Activated CD4-positive, alpha-beta T cell treated with anti-CD3 and anti-CD28 coated beads for 36 hours (primary cell): Measurements from ENCODE around the gene CRABP2. TPM values are rescaled to one million over a fixed set of nuclear protein-coding genes. Genes with fewer than 3 reads are reported as not detected.

Source experiments
- ATAC-seq: fragments of 200-7000 bp; cut with Tn5 transposase; one replicate; pipeline ENCODE4 v1.10.0; 2021; ENCODE audit warnings: mild to moderate bottlenecking, moderate library complexity
- CTCF ChIA-PET: fragments of 350-600 bp; sonication (Branson Sonifier 250); formaldehyde crosslinking; loops from one replicate; lab custom pipeline; 2021; ENCODE audit warnings: antibody characterized with exemption; lab: Charles Lee
- POLR2A ChIA-PET: fragments of 350-600 bp; sonication (Branson Sonifier 250); formaldehyde crosslinking; loops from one replicate; lab custom pipeline; 2021; ENCODE audit warnings: antibody characterized with exemption, inconsistent platforms; lab: Charles Lee
- DNase-seq: peaks from one replicate; pipeline ENCODE4 v3.0.0-alpha.2; 2020
- H3K27ac Mint-ChIP-seq: one replicate; pipeline ENCODE4 v1.8.0; 2021; ENCODE audit warnings: mixed read lengths
- H3K27me3 Mint-ChIP-seq: one replicate; pipeline ENCODE4 v1.8.0; 2021; ENCODE audit warnings: mixed read lengths
- H3K36me3 Mint-ChIP-seq: one replicate; pipeline ENCODE4 v1.8.0; 2021; ENCODE audit warnings: low read depth, mixed read lengths
- H3K4me1 Mint-ChIP-seq: one replicate; pipeline ENCODE4 v1.8.0; 2021; ENCODE audit warnings: mixed read lengths
- H3K4me3 Mint-ChIP-seq: one replicate; pipeline ENCODE4 v1.8.0; 2021; ENCODE audit warnings: mild to moderate bottlenecking, moderate library complexity, mixed read lengths
- H3K9me3 Mint-ChIP-seq: one replicate; pipeline ENCODE4 v1.8.0; 2021; ENCODE audit warnings: low read depth, mixed read lengths
- intact Hi-C, 2 experiments: fragments of 100-400 bp; cut with DNase I in 1 of 2; cut with micrococcal nuclease in 1 of 2; formaldehyde crosslinking; loops; one replicate each; pipeline versions ENCODE4 v1.14.2 to v1.15.1; 2022 to 2024; cut with DNase I, micrococcal nuclease
- total RNA-seq, 2 experiments: library from RNA; stranded (reverse); gene quantifications; one replicate each; pipeline ENCODE4 v1.2.3, GENCODE V29; 2021

Gene CRABP2
- total RNA-seq, 2 experiments from 2014 or later, result 0.88 to 0.98 TPM

DNA sequence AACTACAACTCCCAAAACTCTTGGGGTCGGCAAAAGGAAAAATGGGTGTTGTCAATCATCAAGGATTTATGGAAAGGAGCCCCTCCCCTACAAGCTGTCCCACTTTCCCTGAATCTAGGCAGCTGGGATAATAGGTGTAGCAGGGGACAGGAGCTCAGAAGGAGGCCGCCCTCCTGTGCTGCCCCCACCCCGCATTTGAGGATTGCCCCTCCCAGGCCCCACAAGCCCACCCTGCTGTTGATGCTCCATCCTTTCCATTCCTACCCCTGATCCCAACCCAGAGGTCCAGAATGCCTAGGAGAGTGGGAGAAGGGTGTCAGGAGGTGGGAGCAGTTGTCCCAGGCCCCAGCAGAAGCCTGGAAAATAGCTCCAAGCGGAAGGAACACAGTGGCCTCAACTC, 37.4 kb upstream of the CRABP2 start:
- CTCF ChIA-PET, result interaction anchor here (2.8 to 4.7 kb wide), 3 partner anchors 9 to 24 kb away, joined by 19 to 73 read pairs (median 21); partner anchors contain the start of genes HDGF, ISG20L2, METTL25B and PRCC
- Mint-ChIP-seq H3K27me3 (no peaks in the 10 kb centered on the region), H3K9me3 (no peaks in the 10 kb centered on the region), H3K4me1 (peaks cover 66% of the 10 kb centered on the region), H3K4me3 (peak overlapping the region; percentile 10), H3K27ac (peak overlapping the region; percentile 94), H3K36me3 (peaks cover 72% of the 10 kb centered on the region)
- POLR2A ChIA-PET, result interaction anchor here (0.9 to 1.1 kb wide), 2 partner anchors 9 to 25 kb away, joined by 3 to 4 read pairs; partner anchors contain the start of genes HDGF and PRCC
- DNase-seq (no peak), ATAC-seq (no peak)
- intact Hi-C loops, result loop anchor here in 1 of 2 experiments (5.0 to 10.0 kb wide), 2 partner anchors 394 to 888 kb away; partner anchors contain the start of genes ETV3, GON4L and SYT11

GRCh38 chr1:156742017-156742416, 36.6 kb upstream of the CRABP2 start:
- peak; percentile 46 for DNase-seq
- peak overlapping the region; percentile 94 for H3K27ac Mint-ChIP-seq
- H3K36me3 Mint-ChIP-seq, result peaks cover 73% of the 10 kb centered on the region
- ChIA-PET CTCF (interaction anchor here (1.7 to 4.7 kb wide), 5 partner anchors 10 to 27 kb away, joined by 5 to 73 read pairs (median 19); partner anchors contain the start of genes HDGF, ISG20L2, METTL25B and PRCC), POLR2A (interaction anchor here (0.8 to 1.9 kb wide), 6 partner anchors 10 to 26 kb away, joined by 3 to 42 read pairs (median 10); partner anchors contain the start of genes HDGF, ISG20L2, METTL25B and PRCC)
- no peaks in the 10 kb centered on the region for H3K27me3 Mint-ChIP-seq
- intact Hi-C loops, result loop anchor here in 1 of 2 experiments (5.0 to 10.0 kb wide), 2 partner anchors 395 to 887 kb away; partner anchors contain the start of genes ETV3, GON4L and SYT11
- peak overlapping the region; percentile 98 for H3K4me3 Mint-ChIP-seq
- ATAC-seq, result peak; percentile 4
- no peaks in the 10 kb centered on the region for H3K9me3 Mint-ChIP-seq
- peaks cover 59% of the 10 kb centered on the region for H3K4me1 Mint-ChIP-seq

- Mint-ChIP-seq H3K27me3 (no peaks in the 10 kb centered on the region), H3K4me3 (peak overlapping the region; percentile 98), H3K4me1 (peaks cover 54% of the 10 kb centered on the region), H3K36me3 (peaks cover 73% of the 10 kb centered on the region), H3K27ac (peak overlapping the region; percentile 94), H3K9me3 (no peaks in the 10 kb centered on the region)
- CTCF ChIA-PET, result interaction anchor here (0.7 to 4.7 kb wide), 10 partner anchors 10 to 149 kb away, joined by 3 to 73 read pairs (median 5); partner anchors contain the start of genes HDGF, ISG20L2, METTL25B and PRCC
- ATAC-seq (peak; percentile 11), DNase-seq (peak; percentile 56)
- POLR2A ChIA-PET, result interaction anchor here (0.8 to 2.5 kb wide), 9 partner anchors 10 to 148 kb away, joined by 3 to 55 read pairs (median 6); partner anchors contain the start of genes HDGF, ISG20L2, METTL25B and PRCC
- intact Hi-C loops, result loop anchor here (1.0 to 10.0 kb wide), 9 partner anchors 10 to 887 kb away; partner anchors contain the start of genes HDGF (in 2 of the 2), ISG20L2 (in 2 of the 2), METTL25B (in 2 of the 2) and PRCC (in 2 of the 2)
Observed at GRCh38 chr1:156741481-156741983, 36.1 kb upstream of the CRABP2 start.

GRCh38 chr1:156740741-156741480, 35.5 kb upstream of the CRABP2 start, which contains the start of gene MRPL24:
MRPL24 (minus strand) TSS chr1:156741088; CDS start chr1:156738704, 2,384 bp downstream.
- Mint-ChIP-seq H3K9me3 (no peaks in the 10 kb centered on the region), H3K4me1 (peaks cover 48% of the 10 kb centered on the region), H3K27ac (peak within 1 kb of the TSS; percentile 94), H3K36me3 (peaks cover 71% of the 10 kb centered on the region), H3K27me3 (no peaks in the 10 kb centered on the region), H3K4me3 (peak within 1 kb of the TSS; percentile 98)
- DNase-seq, result peak; percentile 98
- POLR2A ChIA-PET, result interaction anchor here (0.8 to 2.5 kb wide), 8 partner anchors 10 to 147 kb away, joined by 3 to 55 read pairs (median 10); partner anchors contain the start of genes HDGF, ISG20L2, METTL25B and PRCC
- peak; percentile 86 for ATAC-seq
- CTCF ChIA-PET, result interaction anchor here (0.7 to 4.7 kb wide), 10 partner anchors 11 to 150 kb away, joined by 3 to 73 read pairs (median 5); partner anchors contain the start of genes HDGF, ISG20L2, METTL25B and PRCC
- intact Hi-C loops, result loop anchor here (1.0 to 10.0 kb wide), 9 partner anchors 10 to 886 kb away; partner anchors contain the start of genes HDGF (in 2 of the 2), ISG20L2 (in 2 of the 2), METTL25B (in 2 of the 2) and PRCC (in 2 of the 2)

GRCh38 chr1:156740237-156740740, 34.9 kb upstream of the CRABP2 start:
- Mint-ChIP-seq H3K4me1 (peaks cover 43% of the 10 kb centered on the region), H3K27me3 (no peaks in the 10 kb centered on the region), H3K36me3 (peaks cover 65% of the 10 kb centered on the region), H3K4me3 (peak overlapping the region; percentile 98), H3K9me3 (no peaks in the 10 kb centered on the region), H3K27ac (peak overlapping the region; percentile 94)
- CTCF ChIA-PET, result interaction anchor here (0.9 to 4.7 kb wide), 7 partner anchors 12 to 32 kb away, joined by 4 to 73 read pairs (median 5); partner anchors contain the start of genes HDGF, ISG20L2, METTL25B and PRCC
- POLR2A ChIA-PET, result interaction anchor here (1.0 to 2.5 kb wide), 6 partner anchors 10 to 27 kb away, joined by 5 to 55 read pairs (median 19); partner anchors contain the start of genes HDGF, ISG20L2, METTL25B and PRCC
- ATAC-seq (no peak), DNase-seq (no peak)
- intact Hi-C loops, result loop anchor here in 1 of 2 experiments (2.0 to 10.0 kb wide), 3 partner anchors 239 to 885 kb away; partner anchors contain the start of genes ETV3, GON4L, MEF2D and SYT11

DNA sequence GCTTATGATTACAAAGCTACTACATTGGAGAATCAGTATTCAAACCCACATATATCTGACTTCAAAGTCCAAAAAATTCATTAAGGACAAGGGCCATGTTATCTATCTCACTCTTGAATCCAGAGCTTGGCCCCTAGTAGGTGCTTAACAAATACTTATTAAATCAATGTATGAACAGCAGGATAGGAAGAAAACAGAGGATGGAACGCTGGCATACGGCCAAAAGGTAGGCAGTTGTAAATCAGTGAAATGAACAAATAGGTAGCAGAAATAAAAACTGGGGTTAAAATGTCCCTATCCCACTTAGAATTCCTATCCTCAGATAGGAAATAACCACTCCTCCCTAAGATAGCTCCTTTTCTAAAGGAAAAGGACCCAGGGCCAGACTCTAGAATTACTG, 33.5 kb upstream of the CRABP2 start:
- Mint-ChIP-seq H3K9me3 (no peaks in the 10 kb centered on the region), H3K27ac (peak overlapping the region; percentile 72), H3K27me3 (no peaks in the 10 kb centered on the region), H3K36me3 (peaks cover 55% of the 10 kb centered on the region), H3K4me3 (peak overlapping the region; percentile 6), H3K4me1 (peaks cover 37% of the 10 kb centered on the region)
- ChIA-PET POLR2A (interaction anchor here (2.5 kb wide), 1 partner anchor 11 kb away, joined by 55 read pairs; the partner anchor contains the start of genes ISG20L2 and METTL25B), CTCF (interaction anchor here (0.7 to 4.7 kb wide), 4 partner anchors 11 to 1778 kb away, joined by 3 to 73 read pairs (median 4); partner anchors contain the start of genes ISG20L2 and METTL25B)
- intact Hi-C loops, result no loop called here
- DNase-seq (no peak), ATAC-seq (no peak)

DNA sequence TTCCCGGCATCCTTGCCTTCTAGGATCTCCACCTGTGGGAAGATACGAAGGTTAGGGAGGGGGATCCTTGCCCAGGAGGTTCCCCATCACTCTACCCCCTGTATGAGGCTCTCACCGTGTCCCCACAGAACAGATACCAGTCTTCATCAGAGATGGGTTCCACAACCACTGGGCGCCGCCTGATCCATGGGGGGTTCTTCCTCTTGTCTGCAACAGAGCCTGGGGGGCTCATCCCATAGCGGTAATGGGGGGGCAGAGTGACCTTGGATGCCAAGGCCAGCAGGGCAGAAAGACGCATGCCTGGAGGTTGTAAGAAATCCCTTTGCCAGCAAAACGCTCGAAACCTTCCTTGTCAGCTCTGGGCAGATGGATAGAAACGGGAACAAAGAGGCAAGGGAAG, 33.0 kb upstream of the CRABP2 start:
- ChIA-PET POLR2A (no interaction called here), CTCF (interaction anchor here (0.7 to 4.7 kb wide), 3 partner anchors 11 to 1778 kb away, joined by 3 to 73 read pairs (median 4); partner anchors contain the start of genes ISG20L2 and METTL25B)
- DNase-seq (no peak), ATAC-seq (no peak)
- H3K9me3 Mint-ChIP-seq, result no peaks in the 10 kb centered on the region
- H3K36me3 Mint-ChIP-seq, result peaks cover 50% of the 10 kb centered on the region
- peaks cover 34% of the 10 kb centered on the region for H3K4me1 Mint-ChIP-seq
- peak overlapping the region; percentile 72 for H3K27ac Mint-ChIP-seq
- H3K4me3 Mint-ChIP-seq, result no peak overlapping the region
- intact Hi-C loops, result no loop called here
- no peaks in the 10 kb centered on the region for H3K27me3 Mint-ChIP-seq

- Mint-ChIP-seq H3K4me1 (peaks cover 21% of the 10 kb centered on the region), H3K27ac (no peak overlapping the region), H3K9me3 (no peaks in the 10 kb centered on the region), H3K36me3 (peaks cover 35% of the 10 kb centered on the region), H3K27me3 (no peaks in the 10 kb centered on the region), H3K4me3 (no peak overlapping the region)
- no peak for DNase-seq
- ATAC-seq, result no peak
- CTCF ChIA-PET, result interaction anchor here (0.9 kb wide), 2 partner anchors 18 to 103 kb away, joined by 3 to 4 read pairs; no protein-coding TSS in a partner anchor
- intact Hi-C loops, result no loop called here
- POLR2A ChIA-PET, result interaction anchor here (0.6 kb wide), 1 partner anchor 404 kb away, joined by 3 read pairs; no protein-coding TSS in a partner anchor
Observed at GRCh38 chr1:156733989-156734584, 28.7 kb upstream of the CRABP2 start.

DNA sequence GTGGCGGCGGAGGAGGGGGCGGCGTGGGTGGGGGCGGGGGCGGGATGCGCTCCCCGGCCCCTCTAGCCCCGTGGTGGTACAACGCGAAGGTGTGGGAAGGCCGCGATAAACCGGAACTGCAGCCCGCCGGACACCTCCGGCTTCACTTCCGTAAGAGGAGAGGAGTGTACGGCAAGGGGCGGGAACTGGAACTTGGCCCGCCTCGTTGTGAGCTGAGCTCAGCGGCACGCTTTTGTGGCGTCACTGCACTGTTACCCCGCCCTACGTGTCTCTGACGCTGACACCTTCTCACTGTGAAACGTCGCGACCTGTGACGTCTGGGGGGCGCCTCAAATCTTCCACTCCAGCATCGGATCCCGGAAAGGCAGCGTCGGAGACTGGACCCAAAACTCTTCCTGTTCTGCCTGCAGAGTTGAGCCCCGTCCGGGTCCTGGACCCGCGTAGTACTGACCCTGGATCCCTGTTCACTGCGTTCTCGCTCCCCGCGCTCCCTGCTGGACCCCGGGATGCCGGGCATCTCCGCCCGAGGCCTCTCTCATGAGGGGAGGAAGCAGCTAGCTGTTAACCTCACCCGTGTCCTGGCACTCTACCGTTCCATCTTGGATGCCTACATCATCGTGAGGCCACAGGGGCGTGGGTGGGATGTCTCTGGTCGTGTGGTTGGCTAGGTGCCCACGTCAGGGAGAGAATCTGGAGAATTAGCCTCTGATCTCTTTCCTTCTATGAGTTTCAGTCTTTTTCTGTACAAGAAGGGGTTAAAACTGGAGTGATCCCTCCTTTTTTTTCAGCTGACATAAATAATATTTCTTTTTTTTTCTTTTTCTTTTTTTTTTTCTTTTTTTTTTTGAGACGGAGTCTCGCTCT, 23.4 kb upstream of the CRABP2 start, which contains the start of gene ISG20L2:
Gene ISG20L2, minus strand, starts transcription at position 168 of the 864 bp plus-strand sequence. CDS start 1,114 bp downstream, outside the sequence.
- Mint-ChIP-seq H3K27me3 (no peaks in the 10 kb centered on the region), H3K36me3 (peaks cover 37% of the 10 kb centered on the region), H3K27ac (peak within 1 kb of the TSS; percentile 99), H3K4me1 (peaks cover 23% of the 10 kb centered on the region), H3K9me3 (no peaks in the 10 kb centered on the region), H3K4me3 (no peak within 1 kb of the TSS)
- ATAC-seq, result peak; percentile 92
- peak; percentile 99 for DNase-seq
- intact Hi-C loops, result loop anchor here (1.0 to 5.0 kb wide), 12 partner anchors 12 to 517 kb away; partner anchors contain the start of genes MEF2D (in 2 of the 2), MRPL24 (in 2 of the 2), PRCC (in 2 of the 2) and SH2D2A (in 2 of the 2)
- ChIA-PET POLR2A (interaction anchor here (0.6 to 4.1 kb wide), 14 partner anchors 12 to 240 kb away, joined by 3 to 55 read pairs (median 5); partner anchors contain the start of genes HDGF, MRPL24, PRCC and SH2D2A), CTCF (interaction anchor here (0.6 to 6.2 kb wide), 19 partner anchors 12 to 397 kb away, joined by 3 to 220 read pairs (median 5); partner anchors contain the start of genes CRABP2, HDGF, INSRR and MRPL24)
